Measurements from ENCODE around the gene LRRC72. TPM values are rescaled to one million over a fixed set of nuclear protein-coding genes. Genes with fewer than 3 reads are reported as not detected.
A peak's percentile ranks its signal among the peaks of the same experiment; 100 is the strongest.

The LRRC72 gene
- total and polyA plus RNA-seq, 9 of the 15 experiments (the other 6 are each of a cell fraction or from before 2014, with no cell fraction given), result 0.10 TPM; not detected in 8

DNA sequence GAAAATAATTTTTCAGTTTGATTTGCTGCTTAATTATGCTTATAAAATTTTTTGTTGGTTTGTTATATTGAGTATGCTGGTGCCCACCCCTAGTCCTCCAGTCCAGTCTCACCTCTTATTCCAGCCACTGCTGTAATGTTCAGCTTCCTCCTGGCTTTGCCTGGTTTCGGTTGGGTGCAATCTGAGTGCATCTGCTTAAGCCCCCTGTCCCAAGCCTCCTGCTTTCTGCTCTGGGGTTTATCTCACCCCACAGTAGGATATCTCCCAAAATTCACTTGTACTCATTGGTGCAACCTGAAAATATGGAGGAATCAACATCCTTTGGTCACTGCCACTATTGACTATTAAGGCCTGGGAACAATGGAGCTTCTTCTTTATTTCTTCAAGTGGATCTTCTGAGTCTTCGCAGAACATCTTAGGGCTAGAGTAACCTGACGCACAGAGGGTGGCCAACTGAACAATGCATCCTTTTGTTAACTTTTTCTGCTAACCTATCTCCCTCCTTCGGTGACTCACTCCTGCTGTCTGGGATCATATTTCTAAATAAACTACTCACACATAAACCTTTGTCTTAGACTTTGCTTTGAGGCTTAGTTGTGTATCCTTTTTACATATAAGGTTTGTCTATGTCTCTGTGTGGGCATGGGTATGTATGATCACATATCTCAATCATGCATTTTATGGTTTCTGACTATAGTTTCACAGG, 42.0 kb upstream of the LRRC72 start (continued):
- TF ChIP-seq, protein P1, sequence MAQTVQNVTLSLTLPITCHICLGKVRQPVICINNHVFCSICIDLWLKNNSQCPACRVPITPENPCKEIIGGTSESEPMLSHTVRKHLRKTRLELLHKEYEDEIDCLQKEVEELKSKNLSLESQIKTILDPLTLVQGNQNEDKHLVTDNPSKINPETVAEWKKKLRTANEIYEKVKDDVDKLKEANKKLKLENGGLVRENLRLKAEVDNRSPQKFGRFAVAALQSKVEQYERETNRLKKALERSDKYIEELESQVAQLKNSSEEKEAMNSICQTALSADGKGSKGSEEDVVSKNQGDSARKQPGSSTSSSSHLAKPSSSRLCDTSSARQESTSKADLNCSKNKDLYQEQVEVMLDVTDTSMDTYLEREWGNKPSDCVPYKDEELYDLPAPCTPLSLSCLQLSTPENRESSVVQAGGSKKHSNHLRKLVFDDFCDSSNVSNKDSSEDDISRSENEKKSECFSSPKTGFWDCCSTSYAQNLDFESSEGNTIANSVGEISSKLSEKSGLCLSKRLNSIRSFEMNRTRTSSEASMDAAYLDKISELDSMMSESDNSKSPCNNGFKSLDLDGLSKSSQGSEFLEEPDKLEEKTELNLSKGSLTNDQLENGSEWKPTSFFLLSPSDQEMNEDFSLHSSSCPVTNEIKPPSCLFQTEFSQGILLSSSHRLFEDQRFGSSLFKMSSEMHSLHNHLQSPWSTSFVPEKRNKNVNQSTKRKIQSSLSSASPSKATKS (CRISPR knock-in tag; IDR thresholded peaks at IDR 0.05), result no peak
- TF ChIP-seq ZNF57 (CRISPR knock-in tag; IDR thresholded peaks at IDR 0.05) (no peak), BRD4 (IDR thresholded peaks at IDR 0.05) (no peak), ZNF347 (CRISPR knock-in tag; IDR thresholded peaks at IDR 0.05; ENCODE audit: low read depth) (no peak)
- TF ChIP-seq, protein P2, sequence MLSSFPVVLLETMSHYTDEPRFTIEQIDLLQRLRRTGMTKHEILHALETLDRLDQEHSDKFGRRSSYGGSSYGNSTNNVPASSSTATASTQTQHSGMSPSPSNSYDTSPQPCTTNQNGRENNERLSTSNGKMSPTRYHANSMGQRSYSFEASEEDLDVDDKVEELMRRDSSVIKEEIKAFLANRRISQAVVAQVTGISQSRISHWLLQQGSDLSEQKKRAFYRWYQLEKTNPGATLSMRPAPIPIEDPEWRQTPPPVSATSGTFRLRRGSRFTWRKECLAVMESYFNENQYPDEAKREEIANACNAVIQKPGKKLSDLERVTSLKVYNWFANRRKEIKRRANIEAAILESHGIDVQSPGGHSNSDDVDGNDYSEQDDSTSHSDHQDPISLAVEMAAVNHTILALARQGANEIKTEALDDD (IDR thresholded peaks at IDR 0.05), result peak; percentile 63

DNA sequence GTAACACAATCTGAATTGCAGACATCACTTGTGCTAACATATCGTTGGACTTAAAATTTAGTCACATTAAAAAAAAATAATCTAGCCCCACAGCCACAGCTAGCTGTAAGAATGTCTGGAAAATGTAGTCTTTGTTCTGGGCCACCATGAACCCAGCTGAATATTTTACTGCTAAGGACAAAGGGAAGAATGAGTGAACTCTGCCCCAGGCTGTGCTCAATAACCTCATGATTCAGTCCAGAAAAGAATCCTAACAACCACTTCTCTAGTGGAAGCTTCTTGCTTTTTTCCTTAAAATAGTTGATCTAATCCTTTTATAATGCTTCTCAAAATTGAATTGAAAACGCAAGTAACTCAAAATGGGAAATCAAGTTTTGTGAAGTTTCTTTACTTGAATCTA, 35.5 kb upstream of the LRRC72 start:
- no peak overlapping the region for H3K4me2 ChIP-seq (ENCODE audit: insufficient read depth, low read length)
- no peaks in the 10 kb centered on the region for H3K79me2 ChIP-seq (ENCODE audit: control insufficient read depth, insufficient read depth, low read length)
- no peaks in the 10 kb centered on the region for H3K36me3 ChIP-seq (ENCODE audit: control insufficient read depth, insufficient read depth, low read length)
- CTCF ChIA-PET (ENCODE audit: low intra/inter-chr PET ratio), result no interaction called here
- H4K20me1 ChIP-seq (replicated peaks; ENCODE audit: control insufficient read depth, insufficient read depth, low read length), result no peaks in the 10 kb centered on the region
- intact Hi-C loops (cut with micrococcal nuclease), result loop anchor here (5.0 kb wide), 1 partner anchor 71 kb away; no protein-coding TSS in a partner anchor
- no peak overlapping the region; the same call in 2 of the 3 replicates for H3K27ac ChIP-seq (ENCODE audit: extremely low read depth, low read depth, low read length)
- peak overlapping the region; percentile 90 for H2AFZ ChIP-seq (ENCODE audit: low read depth, low read length)
- POLR2A ChIA-PET, result interaction anchor here (0.6 kb wide), 1 partner anchor 21 kb away, joined by 5 read pairs; no protein-coding TSS in a partner anchor
- WGBS (ENCODE audit: insufficient coverage, low coverage, missing lambda C conversion rate), result 63% methylated on average over 2 of the region's 2 CpGs
- in situ Hi-C loops (cut with MboI), result no loop called here
- H3K9me1 ChIP-seq (ENCODE audit: control insufficient read depth, insufficient read depth, low read length), result no peaks in the 10 kb centered on the region
- peaks cover 0 to 18% of the 10 kb centered on the region in 2 experiments; a peak in 3 of 5 replicates for H3K4me1 ChIP-seq (replicated peaks in 1 of 2; ENCODE audit: control insufficient read depth in 2 of 2, insufficient read depth in 2 of 2, low read length in 2 of 2)
- H3K9ac ChIP-seq (ENCODE audit: insufficient read depth in 1 of 2, low read depth in 2 of 2, low read length in 2 of 2), result no peak overlapping the region
- no peak for FAIRE-seq
- no peak for DNase-seq (ENCODE audit: extremely low read depth in 1 of 4, low spot score in 3 of 4)
- H3K9me3 ChIP-seq (replicated peaks; ENCODE audit: control insufficient read depth, insufficient read depth, low read depth, low read length), result no peaks in the 10 kb centered on the region
- no peaks in the 10 kb centered on the region for H3K27me3 ChIP-seq (ENCODE audit: control insufficient read depth in 2 of 2, insufficient read depth in 2 of 2, low read length in 2 of 2)
- H3K4me3 ChIP-seq, result no peak overlapping the region
- no peak for ATAC-seq
- BruUV-seq (replicated peaks), result no TSS peak
- TF ChIP-seq ZNF143 (CRISPR knock-in tag; IDR thresholded peaks at IDR 0.05) (no peak), ZSCAN29 (IDR thresholded peaks at IDR 0.05) (no peak), CBX3 (IDR thresholded peaks at IDR 0.05; ENCODE audit: borderline replicate concordance in 1 of 2, low read length in 2 of 2) (no peak), NFRKB (IDR thresholded peaks at IDR 0.05; ENCODE audit: low read depth) (no peak), KLF16 (IDR thresholded peaks at IDR 0.05) (no peak), ZNF699 (CRISPR knock-in tag; IDR thresholded peaks at IDR 0.05; ENCODE audit: insufficient replicate concordance) (no peak), ELF2 (CRISPR knock-in tag; IDR thresholded peaks at IDR 0.05) (no peak), ZBTB17 (CRISPR knock-in tag; IDR thresholded peaks at IDR 0.05) (no peak), ETS2 (tag; IDR thresholded peaks at IDR 0.05; ENCODE audit: borderline replicate concordance, poor library complexity, severe bottlenecking) (no peak)
- TF ChIP-seq, protein P3, sequence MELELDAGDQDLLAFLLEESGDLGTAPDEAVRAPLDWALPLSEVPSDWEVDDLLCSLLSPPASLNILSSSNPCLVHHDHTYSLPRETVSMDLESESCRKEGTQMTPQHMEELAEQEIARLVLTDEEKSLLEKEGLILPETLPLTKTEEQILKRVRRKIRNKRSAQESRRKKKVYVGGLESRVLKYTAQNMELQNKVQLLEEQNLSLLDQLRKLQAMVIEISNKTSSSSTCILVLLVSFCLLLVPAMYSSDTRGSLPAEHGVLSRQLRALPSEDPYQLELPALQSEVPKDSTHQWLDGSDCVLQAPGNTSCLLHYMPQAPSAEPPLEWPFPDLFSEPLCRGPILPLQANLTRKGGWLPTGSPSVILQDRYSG (tag; conservative IDR thresholded peaks at IDR 0.05; ENCODE audit: low read depth), result no peak
- TF ChIP-seq, protein P4, sequence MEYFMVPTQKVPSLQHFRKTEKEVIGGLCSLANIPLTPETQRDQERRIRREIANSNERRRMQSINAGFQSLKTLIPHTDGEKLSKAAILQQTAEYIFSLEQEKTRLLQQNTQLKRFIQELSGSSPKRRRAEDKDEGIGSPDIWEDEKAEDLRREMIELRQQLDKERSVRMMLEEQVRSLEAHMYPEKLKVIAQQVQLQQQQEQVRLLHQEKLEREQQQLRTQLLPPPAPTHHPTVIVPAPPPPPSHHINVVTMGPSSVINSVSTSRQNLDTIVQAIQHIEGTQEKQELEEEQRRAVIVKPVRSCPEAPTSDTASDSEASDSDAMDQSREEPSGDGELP (CRISPR knock-in tag; IDR thresholded peaks at IDR 0.05; ENCODE audit: borderline replicate concordance), result no peak
